IPS-18c (cell line): ENCODE results near the gene NRCAM.

Experiments used
- H3K4me3 ChIP-seq: 2 replicates; pipeline ENCODE4 v1.7.0; 2013; ENCODE audit warnings: low read depth, mild to moderate bottlenecking, low read length, moderate library complexity; ENCODE audit not compliant: insufficient read depth
- H3K9me3 ChIP-seq: one replicate; pipeline ENCODE4 v1.6.1; 2013; ENCODE audit warnings: mild to moderate bottlenecking, low read length, moderate library complexity; ENCODE audit not compliant: control insufficient read depth, insufficient read depth

The NRCAM gene

DNA sequence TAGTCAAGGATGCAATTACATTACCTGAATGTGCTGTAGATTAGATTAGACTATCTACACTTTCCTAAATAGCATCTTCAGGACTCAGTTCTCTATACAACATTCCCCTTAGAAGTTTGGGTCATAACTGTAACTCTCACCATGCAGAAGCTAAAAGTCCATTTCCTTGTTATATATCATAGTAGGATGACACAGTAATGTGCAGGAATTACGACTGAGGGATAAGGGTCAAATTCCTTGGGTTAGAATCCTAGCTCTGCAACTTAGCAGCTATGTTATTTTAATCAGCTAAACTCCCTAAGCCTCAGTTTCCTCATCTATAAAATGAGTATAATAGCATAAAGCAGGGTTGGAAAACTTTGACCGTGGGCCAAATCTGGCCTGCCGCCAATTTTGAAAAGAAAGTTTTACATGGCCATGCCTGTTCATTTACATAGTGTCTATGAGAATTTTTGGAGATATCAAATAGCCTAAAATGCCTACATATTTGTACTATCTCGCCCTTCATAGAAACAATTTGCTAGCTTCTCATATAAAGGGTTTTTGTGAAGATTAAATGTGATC, 14.8 kb downstream of the NRCAM start:
- Histone ChIP-seq H3K9me3 (no peaks in the 10 kb centered on the region), H3K4me3 (no peak overlapping the region)

DNA sequence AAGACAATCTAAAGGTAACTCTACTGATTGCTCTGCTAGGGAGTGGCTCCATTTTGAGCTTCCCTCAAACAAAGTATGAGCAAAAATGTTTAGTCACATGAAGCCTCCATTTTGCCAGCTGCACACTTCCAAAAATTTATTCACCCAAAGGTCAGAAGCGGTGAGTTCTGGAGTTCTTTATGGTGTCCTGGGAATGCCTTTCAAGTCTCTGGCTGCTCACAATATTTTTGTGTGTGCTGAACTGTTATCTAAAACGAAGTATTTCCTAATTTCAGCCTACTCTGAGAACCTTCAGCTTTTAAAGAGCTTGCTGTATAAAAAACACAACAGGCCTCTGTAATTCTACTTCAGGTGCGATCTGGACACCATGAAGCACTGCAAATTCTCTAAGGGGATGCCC, 15.6 kb downstream of the NRCAM start:
- H3K4me3 ChIP-seq: no peak overlapping the region
- no peaks in the 10 kb centered on the region for H3K9me3 ChIP-seq

DNA sequence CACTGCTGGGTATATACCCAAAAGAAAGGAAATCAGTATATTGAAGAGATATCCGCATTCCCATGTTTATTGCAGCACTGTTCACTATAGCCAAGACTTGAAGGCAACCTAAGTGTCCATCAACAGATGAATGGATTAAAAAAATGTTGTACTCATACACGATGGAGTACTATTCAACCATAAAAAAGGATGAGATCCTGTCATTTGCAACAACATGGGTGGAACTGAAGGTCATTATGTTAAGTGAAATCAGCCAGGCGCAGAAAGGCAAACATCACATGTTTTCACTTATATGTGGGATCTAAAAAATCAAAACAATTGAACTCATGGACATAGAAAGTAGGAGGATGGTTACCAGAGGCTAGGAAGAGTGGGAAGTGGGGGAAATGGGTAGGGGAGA, 19.3 kb downstream of the NRCAM start:
- H3K4me3 ChIP-seq: no peak overlapping the region
- no peaks in the 10 kb centered on the region for H3K9me3 ChIP-seq

DNA sequence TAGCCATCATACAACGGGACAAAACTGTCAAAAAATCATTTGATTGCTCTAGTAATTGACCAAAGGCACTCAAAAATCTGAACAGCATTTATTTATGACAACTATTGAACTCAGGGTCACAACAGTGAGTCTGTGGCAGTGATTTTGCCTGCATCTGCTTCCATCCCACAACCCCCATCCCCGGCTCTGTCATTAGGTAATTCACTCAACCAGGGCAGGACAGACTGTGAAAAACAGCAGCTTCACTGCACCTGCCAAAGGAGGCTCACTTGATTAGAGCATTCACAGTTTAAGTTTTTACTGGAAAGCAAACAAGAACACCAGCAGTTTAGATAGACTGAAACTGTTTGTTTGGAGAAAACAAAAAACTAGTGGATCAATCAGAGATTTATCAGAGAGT, 22.2 kb downstream of the NRCAM start:
- Histone ChIP-seq H3K4me3 (no peak overlapping the region), H3K9me3 (no peaks in the 10 kb centered on the region)

DNA sequence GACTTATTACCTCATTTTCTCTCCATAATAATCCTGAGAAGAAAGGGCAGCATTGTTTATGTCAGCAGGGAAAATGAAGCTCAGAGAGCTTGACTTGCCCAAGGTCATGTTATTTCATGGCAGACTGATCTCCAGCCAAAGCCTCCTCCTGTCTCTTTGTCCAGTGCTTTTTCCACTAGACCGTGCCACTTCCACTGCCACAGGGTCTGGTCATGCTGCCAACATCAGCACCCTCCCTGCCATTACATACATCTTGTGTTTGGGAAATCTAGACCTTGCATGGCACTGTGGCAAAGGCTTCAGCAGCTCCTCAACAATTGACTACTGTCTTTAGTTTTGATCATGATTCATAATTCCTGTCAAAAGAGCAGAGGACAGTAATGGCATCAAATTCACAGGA, 25.1 kb downstream of the NRCAM start:
- Histone ChIP-seq H3K4me3 (no peak overlapping the region), H3K9me3 (no peaks in the 10 kb centered on the region)

DNA sequence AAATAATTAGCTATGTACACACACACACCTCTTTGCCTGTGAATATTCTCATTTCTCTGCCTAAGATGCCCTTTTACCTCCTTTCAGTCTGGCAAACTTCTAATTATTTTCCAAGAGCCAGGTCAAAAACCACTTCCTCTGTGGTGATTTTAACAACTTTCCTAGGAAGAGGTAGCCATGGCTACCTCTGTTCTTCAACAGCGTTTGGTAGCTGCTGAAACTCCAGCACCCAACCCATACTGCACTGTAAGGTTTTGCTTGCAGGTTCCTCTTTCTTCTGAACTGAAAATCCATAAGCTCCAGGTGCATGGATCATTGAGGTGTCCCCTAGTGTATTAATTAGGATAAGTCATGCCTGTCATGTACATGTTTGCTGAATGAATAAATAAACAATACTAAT, 25.6 kb downstream of the NRCAM start:
- Histone ChIP-seq H3K4me3 (no peak overlapping the region), H3K9me3 (no peaks in the 10 kb centered on the region)

DNA sequence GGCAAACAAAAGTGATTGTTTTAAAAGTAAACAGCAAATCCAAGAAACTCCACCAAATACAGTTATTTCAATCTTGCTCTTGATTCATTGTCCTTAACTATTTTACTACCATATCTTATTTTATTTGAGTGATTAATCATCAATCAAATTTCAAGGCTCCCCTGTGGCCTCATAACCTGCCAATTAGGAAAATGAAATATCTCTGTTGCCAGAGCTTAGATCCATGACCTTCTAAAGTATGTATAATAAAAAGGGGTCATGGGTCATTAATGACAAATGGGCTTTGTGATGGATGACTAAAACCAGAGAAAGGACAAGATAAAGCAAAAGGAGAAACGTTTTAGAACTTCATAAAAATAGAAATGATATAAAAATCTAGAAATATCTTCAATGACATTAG, 28.5 kb downstream of the NRCAM start:
- no peak overlapping the region for H3K4me3 ChIP-seq

DNA sequence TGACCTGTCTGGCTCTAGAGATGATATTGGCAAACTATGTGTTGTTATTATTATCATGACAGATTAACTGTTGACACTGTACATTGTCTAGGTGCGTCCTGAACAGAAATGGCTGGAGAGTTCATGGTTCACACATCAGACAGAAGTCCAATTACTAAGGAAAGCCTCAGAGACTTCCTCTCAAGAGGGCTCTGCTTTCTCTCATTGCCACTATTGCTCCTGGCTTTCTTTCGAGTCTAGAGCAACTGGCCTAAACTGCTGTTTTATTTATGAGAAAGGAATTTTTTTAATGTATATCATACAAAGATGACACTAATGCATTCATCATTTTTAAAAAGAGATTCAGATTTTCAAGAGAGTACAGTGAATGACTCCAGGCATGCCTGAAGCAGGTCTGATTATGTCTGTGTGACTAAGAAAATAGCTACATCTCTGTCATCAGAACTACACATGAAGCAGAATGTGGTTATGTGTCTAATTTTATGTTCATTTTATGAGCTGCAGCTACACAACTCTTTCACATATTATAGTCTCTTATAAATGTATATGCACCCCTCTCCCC, 30.4 kb downstream of the NRCAM start:
- no peak overlapping the region for H3K4me3 ChIP-seq
- no peaks in the 10 kb centered on the region for H3K9me3 ChIP-seq

More for the DNA sequence above, 28.5 kb downstream of the NRCAM start:
- no peaks in the 10 kb centered on the region for H3K9me3 ChIP-seq

DNA sequence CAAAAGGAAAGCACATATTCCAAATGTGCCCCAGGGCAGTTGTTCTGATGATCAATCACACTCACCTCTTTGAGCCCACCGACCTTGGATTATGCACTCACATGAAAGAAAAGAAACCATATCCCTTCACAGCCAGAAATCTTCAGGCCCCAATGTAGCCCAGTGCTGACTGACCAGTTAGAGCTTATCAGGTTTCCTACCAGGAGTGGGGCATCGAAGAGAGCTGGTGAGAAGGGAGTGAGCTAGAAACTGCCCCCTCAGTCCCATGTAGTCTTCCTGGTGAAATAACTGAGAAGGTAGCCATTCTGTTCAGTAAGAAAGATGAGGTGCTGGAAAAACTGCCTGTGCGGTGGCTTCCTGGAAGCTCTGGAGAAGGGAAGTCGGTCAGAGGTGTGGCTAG, 32.2 kb downstream of the NRCAM start:
- no peak overlapping the region for H3K4me3 ChIP-seq

DNA sequence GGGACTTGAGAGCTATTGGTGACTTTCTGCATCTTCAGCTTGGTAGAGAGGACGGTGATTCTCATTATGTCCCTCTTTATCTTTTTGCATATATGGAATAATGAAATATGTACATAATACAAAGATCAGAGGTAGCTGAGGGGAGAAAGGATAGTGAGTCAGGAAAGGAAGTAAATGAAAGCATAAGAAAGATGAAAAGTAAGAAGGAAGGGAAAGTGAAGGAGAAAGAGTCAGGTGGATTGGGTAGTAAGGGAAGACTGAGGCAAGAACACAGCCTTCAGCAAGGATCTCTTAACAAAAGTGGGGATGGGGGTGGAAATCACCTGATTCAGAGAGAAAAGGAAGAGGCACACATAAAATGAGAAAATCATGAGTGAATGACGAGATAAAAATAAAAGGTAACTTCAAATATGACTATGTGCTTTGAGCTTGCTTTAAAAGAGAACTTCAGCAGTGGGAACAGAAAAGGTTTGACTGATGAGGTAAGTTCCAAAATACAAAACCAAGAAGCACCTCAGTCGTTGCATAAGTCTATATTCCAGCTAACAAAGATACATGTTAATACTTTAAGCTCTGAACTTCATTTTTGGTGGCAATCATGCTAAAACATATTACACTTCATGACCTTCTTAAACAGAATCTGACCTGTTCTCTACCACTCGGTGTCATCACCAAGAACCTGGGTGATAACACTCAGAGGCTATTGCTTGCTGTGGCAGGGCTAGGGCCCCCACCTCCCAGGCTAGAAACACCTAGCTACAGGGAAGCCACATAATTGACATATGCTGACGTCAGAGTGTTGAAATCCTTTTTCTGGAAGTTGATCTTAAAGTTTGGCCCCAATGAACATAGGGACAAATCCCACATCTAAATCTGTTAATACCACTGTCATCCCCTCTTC, 32.9 kb downstream of the NRCAM start:
- Histone ChIP-seq H3K9me3 (no peaks in the 10 kb centered on the region), H3K4me3 (no peak overlapping the region)

More for the DNA sequence above, 32.2 kb downstream of the NRCAM start:
- no peaks in the 10 kb centered on the region for H3K9me3 ChIP-seq

DNA sequence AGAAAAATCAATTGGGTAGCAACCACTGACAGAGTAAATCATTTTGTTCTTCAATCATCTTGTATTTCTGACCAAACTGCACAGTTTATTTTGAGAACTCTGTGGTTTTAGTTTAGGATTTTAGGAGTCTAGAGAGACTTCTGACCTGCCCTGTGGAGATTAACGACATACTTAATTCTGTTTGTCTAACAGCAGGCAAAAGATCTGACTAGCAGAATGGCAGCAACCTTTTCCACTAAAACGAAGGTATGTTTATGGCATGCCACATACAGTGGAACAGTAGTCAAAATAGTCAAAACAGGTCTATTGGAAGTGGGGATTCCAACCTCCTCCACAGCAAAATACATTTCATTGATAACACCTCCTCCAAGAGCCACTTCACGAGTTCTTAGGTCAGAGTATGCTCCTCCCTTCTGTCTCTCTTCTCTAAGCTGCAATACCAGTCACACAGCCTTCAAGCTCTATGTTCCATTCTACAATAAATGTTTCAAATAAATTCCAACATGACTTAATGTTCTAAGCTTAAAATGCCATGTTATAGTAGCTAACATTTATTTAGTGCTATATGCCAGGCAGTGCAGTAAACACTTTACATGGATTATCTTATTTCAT, 34.4 kb downstream of the NRCAM start:
- no peaks in the 10 kb centered on the region for H3K9me3 ChIP-seq
- no peak overlapping the region for H3K4me3 ChIP-seq

DNA sequence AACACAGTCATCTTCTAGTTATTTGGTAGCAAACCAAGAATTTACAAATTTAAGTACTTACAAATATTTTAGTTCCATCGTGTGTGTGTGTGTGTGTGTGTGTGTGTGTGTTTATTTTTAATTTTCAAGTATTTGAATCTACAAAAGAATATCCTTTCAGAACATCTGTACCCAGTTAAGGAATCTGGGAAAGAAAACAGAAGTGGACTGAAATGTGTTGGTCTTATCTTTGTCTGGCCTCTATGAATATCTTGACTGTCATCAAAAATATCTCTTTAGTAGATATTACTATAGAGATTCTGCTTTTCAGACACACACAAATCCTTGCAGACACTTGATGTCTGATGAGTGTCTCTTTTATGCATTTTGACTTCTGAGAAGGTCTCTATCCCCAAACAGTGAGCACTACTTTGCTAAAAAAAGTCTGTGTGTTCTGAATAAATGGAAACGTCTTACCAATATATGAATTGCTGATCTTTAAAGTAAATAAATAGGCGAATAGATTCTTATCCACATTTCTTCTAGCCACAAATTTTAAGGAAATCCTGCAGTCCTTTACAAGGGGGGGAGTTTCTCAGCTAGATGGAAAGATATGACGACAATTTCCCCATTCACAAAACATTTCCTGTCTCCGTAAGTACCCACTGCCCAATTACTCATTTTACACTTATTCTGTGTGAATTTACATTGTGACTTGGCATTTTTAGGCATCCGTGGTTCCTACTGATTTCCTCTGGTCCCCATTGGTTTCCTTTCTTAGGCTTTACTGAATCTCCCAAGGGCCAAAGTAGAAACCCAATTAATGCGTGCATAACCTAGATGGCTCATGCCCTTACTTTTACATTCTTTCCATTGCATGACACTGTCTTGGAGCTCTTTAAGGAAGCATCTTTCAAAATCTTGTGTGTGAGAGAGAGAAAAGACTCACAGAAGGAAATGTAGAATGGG, 36.0 kb downstream of the NRCAM start:
- Histone ChIP-seq H3K4me3 (no peak overlapping the region), H3K9me3 (no peaks in the 10 kb centered on the region)

DNA sequence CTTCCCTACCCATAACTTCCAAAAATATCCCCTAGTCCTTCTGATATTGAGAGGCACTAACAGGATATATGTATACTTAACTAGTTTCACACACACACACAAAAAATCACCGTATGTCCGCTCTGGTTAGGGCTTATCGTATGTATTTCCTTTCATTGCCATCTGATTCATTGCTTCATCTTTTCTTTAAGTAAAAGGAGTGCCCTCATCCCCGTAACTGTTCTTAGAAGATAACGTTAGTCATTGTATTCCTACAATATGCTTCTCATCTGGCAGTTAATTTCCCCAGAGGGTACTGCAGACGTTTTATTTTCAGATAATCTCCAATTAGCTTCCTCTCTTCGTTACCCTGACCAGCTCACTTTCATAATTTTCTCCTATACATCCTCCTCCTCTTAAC, 37.3 kb downstream of the NRCAM start:
- H3K9me3 ChIP-seq: no peaks in the 10 kb centered on the region
- H3K4me3 ChIP-seq: no peak overlapping the region

DNA sequence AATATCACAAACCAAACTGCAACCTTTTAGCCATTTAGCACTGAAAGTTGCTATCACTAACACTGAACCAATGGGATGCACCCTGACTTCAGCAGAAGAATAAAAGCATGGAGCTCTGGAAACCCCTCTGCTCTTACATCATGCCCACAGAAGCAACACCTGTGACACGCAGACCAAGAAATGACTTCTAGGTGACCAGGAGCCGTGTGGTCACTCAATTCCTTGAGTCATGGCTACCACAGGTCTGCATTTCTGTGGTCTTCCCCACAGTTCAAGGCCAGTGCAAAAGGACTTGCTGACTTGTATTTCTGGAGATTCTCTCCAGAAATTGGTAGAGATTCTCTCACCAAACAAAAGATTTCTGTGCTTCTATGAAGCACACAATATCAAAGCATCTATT, 38.3 kb downstream of the NRCAM start:
- Histone ChIP-seq H3K4me3 (no peak overlapping the region), H3K9me3 (no peaks in the 10 kb centered on the region)

DNA sequence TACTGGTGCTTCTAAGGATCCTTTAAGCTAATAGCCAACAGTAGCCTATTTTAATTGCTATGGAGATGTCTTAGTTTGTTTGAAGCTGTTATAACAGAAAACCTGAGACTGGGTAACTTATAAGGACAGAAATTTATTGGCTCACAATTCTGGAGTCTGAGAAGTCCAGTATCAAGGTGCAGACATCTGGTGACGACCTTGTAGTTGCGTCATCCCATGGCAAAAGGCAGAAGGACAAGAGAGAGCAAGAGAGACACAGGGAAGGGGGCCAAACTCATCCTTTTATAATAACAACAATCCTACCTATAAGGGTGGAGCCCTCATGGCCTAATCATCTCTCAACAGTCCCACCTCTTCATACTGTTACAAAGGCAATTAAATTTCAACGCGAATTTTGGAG, 39.1 kb downstream of the NRCAM start:
- Histone ChIP-seq H3K4me3 (no peak overlapping the region), H3K9me3 (no peaks in the 10 kb centered on the region)

DNA sequence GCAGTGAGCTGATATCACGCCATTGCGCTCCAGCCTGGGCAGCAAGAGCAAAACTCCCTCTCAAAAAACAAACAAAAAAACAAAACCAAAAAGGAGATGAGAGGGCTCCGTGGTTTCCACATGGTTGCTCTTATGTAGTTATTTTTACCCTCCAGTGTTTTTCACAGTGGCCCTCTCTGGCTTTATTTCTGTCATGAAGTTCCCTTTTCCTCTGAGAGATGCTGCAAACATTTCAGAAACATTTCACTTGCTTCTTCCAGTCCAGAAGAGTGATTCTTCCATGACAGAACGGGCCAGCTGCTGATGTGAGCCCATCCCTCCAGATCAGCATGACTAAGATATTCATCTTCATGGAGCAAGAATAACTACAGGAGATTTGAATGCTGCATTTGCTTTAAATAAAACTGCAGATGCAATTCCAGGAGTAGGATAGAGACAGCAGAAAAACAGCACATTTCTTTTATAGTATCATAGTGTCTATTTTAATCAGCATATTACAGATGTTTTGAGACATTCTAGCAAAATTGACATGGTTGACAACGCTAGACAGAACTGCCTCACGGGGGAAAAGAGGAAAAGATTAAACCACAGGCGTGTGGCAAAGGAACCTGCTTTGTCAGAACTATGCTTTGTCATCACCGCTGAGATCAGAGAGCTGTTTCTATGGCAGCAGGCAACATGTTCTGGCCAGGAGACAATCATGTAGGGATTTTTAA, 40.3 kb downstream of the NRCAM start:
- Histone ChIP-seq H3K9me3 (no peaks in the 10 kb centered on the region), H3K4me3 (no peak overlapping the region)
